ENCODE results near the gene SGCE.

SGCE gene

DNA sequence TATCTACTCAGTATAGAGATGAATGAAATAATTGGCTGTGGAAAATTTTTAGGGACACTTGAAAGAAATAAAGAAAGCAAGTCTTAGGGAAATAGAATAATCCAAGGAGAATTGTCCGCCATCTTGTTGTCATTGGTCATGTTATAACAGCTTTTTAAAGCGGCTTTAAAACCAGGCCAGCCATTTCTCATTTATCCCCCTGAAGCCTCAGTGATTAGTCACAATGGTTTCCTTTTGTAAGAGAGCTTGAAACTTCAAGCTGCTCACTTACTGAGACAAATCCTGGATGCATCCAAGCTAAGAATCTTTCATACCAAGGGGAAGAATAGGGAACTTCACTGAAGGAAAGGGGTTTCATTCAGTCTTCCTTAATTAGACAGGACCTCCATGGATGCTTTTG, 67.9 kb downstream of the SGCE start:
- H3K4me3 ChIP-seq (ENCODE audit: low read depth, low read length) = no peak overlapping the region
- no peak for TF ChIP-seq CTCF (IDR thresholded peaks at IDR 0.05; ENCODE audit: low read depth, low read length)

- H3K4me3 ChIP-seq (ENCODE audit: low read depth, low read length) = no peak overlapping the region
- TF ChIP-seq CTCF (IDR thresholded peaks at IDR 0.05; ENCODE audit: low read depth, low read length) = no peak
Measured at GRCh38 chr7:94584113-94584512, 71.8 kb downstream of the SGCE start.

DNA sequence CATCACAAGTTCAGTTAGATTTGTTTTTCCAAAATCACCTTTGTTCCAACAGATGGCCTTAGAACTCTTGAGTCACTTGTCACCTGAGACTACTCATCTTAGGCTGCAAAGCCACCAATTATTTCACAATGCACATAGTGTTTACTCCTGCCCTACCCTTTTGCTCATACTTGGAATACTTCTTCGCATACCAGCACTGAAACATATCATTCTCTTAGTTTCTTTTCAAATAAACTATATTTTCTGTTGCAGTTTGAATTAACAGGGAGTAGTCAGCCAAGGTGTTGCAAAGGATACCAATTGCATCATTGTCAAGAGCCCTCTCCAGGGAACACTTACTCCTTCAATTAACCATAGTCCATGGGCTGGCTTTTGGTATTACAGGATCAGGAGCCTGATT, 75.3 kb downstream of the SGCE start:
- TF ChIP-seq CTCF (IDR thresholded peaks at IDR 0.05; ENCODE audit: low read depth, low read length) = no peak
- H3K4me3 ChIP-seq (ENCODE audit: low read depth, low read length) = no peak overlapping the region

- TF ChIP-seq CTCF (IDR thresholded peaks at IDR 0.05; ENCODE audit: low read depth, low read length) = no peak
Measured at GRCh38 chr7:94579470-94579869, 76.5 kb downstream of the SGCE start.

GRCh38 chr7:94578614-94579013, 77.3 kb downstream of the SGCE start:
- TF ChIP-seq CTCF (IDR thresholded peaks at IDR 0.05; ENCODE audit: low read depth, low read length) = no peak

More at GRCh38 chr7:94579470-94579869, 76.5 kb downstream of the SGCE start:
- no peak overlapping the region for H3K4me3 ChIP-seq (ENCODE audit: low read depth, low read length)

GRCh38 chr7:94577357-94577756, 78.6 kb downstream of the SGCE start:
- H3K4me3 ChIP-seq (ENCODE audit: low read depth, low read length) = no peak overlapping the region
- TF ChIP-seq CTCF (IDR thresholded peaks at IDR 0.05; ENCODE audit: low read depth, low read length) = no peak

More at GRCh38 chr7:94578614-94579013, 77.3 kb downstream of the SGCE start:
- H3K4me3 ChIP-seq (ENCODE audit: low read depth, low read length) = no peak overlapping the region

DNA sequence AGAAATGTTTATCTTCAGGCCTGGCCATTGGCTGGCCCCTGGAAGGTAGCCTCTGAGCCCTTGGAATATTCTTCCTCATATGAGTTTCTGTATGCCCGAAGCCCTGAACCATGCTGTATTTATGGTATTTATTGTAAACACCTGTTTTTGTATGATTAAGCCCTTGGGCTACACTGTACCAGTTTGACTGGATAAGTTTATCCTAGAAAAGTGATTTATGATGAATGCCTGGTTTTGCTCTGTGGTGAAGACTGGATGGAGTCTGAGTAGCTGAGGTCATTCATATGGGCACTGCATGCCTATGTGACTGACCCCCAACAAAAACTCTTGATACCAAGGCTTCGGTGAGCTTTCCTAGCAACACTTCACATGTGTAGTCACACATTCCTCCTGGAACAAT, 79.6 kb downstream of the SGCE start:
- no peak overlapping the region for H3K4me3 ChIP-seq (ENCODE audit: low read depth, low read length)
- no peak for TF ChIP-seq CTCF (IDR thresholded peaks at IDR 0.05; ENCODE audit: low read depth, low read length)

Measured in WI38 (cell line).